GM21529 (cell line): ENCODE results near the gene FAM149B1.
A peak's percentile ranks its signal among the peaks of the same experiment; 100 is the strongest.
"Not testable (repeated sequence)": the region's sequence is repeated elsewhere in the genome, so short reads cannot be mapped to it uniquely, and the experiment has no call there.

Source experiments
- ATAC-seq: cut with Tn5 transposase; IDR thresholded peaks from one replicate; pipeline ENCODE4 v1.9.1; 2021; ENCODE audit not compliant: unreplicated experiment

The FAM149B1 gene

DNA sequence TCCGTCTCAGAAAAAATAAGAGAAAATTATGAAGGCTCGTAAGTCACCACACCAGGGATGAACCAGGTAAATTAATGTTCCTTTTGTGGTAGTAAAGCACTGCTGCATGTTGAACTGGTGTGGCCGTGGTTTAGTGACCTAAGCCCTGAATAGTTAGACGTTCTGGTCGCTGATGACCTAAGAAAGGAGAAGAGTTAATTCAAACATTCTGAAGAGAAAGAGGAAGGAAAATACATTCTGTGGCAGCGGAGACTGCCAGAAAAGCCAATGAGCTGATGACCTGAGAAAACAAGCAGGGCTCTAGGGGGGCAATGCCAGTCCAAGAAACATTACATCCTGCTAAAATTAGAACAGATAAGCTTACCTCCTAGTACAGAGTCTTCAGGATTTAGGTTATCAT, 61.6 kb downstream of the FAM149B1 start:
- no peak for ATAC-seq

DNA sequence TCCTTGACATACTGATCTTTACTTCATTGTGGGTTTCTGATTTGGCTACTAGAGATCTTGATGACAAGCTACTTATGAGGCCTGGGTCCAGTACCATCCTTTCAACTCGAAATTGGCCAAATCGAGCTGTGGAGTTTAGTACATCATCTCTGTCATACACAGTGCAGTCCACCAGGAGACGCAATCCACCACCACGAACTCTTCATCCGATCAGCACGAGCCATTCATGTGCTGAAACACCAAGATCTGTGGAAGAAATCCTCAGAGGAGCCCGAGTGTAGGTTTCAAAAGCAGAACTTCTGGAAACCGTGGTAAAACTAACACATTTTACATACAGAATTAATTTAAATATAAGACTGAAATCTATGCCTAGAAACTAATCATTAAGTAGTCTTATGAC, 65.0 kb downstream of the FAM149B1 start:
- no peak for ATAC-seq

DNA sequence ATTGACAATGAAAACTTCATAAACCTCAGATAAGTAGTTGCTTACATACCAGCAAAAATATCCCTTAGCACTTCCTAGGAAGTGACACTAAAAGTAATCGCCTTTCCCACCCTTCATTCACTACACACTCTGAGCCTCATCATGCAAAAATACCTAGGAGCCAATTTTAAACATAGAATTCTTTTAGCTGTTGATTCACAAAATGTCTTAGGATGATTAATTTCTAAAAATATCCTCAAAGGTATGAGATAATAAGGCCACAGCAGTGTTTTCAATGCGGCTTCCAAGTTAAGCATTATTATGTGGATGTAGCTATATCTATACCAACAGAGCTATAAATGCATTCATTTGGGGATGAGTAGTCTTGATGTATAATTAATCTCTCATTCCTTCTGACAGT, 66.0 kb downstream of the FAM149B1 start:
- no peak for ATAC-seq

DNA sequence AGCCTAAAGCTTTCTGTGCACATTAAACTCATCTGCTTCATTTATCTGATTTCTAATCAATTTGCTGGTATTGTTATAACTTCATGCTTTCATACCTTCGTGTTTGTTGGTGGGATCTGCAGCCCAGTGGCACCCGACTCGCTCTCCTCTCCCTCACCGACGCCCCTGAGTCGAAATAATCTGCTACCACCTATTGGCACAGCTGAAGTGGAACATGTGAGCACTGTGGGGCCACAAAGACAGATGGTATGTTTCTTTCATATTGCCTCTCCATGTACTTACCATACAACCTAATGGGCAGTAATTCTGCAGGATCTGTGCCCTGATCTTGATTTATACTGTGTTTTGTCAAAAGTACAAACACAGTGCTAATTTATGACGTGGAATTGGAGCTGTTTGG, 66.8 kb downstream of the FAM149B1 start:
- no peak for ATAC-seq

DNA sequence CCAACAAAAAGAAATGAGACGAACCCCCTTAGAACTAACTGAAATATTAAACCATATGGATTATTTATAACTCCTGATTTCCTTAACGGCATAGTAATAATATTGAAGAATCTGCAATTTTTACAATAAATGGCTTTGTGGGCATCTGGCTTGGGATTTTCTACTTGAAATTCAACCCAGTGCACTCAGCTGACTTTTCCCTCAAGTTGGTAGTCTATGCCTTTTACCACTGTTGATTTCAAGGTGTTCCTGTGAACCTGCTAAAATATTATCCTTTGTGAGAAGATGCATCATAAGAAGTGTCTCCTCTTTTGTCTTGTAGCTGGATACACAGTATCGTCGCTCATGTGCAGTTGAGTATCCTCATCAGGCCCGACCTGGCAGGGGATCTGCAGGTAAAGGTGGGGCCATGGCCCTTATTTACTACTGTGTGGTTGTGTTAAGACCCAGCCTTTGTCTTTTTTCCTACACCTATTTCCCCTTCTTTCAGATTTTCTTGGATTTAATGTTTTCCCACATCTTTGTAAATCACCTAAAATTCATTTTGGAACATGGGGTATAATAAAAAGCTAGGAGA, 71.2 kb downstream of the FAM149B1 start:
- no peak for ATAC-seq

DNA sequence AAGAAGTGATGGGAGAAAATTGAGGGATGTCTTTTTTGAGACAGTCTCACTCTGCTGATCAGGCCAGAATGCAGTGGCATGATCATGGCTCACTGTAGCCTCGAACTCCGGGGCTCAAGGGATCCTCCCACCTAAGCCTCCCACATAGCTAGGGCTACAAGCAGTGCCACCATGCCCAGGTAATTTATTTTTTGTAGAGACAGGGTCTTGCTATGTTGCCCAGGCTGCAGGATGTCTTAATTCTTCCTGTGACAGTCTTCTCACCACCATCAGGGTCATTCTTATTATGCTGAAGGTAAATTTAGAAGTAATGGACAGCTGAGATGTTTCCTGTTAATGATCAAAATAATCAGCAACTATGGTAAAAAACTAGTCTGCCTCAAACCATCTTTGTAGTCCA, 72.0 kb downstream of the FAM149B1 start:
- no peak for ATAC-seq

DNA sequence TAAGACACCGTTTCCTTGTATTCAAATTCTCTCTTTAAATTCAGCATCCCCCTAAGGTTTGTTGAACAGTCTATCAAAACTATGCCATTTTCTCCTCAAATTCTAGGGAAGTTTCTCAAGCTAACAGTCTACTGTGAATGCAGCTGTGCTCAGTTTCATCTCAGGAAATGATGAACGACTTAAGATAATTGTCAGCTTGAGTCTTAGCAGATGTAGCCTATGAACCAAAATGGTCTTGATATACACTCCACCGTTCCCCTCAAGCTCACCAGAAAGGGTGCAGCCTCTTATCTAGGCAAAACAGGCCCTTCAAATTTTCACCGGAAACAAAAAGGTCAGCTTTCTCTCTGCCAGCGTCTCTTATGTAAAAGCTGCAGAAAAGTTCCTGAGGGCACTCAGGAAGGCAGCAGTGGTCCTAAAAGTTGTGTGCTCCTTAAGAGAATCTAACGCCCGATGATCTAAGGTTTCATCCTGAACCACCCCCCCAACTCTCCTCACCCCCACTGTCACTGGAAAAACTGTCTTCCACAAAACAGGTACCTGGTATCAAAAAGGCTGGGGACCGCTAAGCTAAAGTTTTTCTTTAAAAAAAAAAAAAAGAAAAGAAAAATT, 77.1 kb downstream of the FAM149B1 start:
- ATAC-seq: no peak

DNA sequence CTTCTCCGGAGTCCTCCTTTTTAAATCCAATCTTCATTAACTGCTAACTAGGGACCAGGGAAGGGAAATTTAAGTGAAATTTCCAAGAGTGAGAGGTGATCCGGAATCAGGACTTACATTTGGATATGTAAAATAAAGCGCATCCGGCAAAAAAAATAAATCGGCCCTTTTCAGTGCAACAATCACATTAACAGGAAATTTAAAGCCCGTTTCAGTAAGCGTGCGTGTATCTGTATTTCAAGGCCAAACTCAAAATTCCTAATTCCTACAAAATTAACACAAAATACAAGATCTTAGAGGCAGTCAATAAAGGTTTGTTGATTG, 78.4 kb downstream of the FAM149B1 start:
- no peak for ATAC-seq

DNA sequence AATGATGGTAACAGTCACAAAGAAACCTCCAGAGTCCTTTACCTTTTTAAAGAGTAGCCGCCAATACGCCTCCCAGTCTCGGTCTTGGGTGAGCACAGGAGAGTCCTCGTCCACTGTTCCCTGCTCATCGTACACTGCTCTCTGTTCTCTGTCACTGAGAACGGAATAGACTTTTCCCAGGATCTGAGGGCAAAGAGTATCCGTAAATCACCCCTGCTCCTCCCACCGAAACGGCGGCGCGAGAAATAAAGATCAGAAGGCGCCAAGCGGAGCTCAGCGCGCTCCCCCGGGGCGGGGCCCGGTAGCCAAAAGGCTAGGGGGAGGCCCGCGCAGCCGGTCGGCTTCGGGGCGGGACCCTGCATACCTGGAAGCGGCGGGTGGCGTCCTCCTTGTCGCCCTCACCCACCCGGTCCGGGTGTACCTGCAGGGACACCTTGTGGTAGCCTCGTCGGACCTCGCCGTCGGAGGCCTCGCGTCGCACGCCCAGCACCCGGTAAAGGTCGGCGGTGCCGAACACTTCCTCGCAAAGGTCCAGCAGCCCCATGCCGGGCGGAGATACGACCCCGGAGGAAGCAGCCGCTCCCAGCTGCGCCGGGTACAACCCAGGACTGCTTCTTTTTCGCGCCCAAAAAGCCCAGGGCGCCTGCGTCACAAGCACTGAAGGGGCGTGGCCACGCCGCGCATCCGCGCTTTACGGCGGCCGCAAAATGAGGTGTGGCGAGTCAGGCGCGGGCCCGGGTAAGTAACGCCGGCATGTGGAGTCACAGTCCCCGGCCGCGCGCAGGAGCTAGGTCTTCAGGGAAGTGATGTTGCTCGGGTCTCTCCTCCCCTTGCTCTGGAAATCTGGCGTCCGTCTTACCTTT, 79.0 kb downstream of the FAM149B1 start, which contains the start of gene DNAJC9:
Gene DNAJC9 (minus strand): TSS at position 610 of the 863 bp plus-strand sequence. CDS start 66 bp downstream, at position 544.
- peak; percentile 77 for ATAC-seq

DNA sequence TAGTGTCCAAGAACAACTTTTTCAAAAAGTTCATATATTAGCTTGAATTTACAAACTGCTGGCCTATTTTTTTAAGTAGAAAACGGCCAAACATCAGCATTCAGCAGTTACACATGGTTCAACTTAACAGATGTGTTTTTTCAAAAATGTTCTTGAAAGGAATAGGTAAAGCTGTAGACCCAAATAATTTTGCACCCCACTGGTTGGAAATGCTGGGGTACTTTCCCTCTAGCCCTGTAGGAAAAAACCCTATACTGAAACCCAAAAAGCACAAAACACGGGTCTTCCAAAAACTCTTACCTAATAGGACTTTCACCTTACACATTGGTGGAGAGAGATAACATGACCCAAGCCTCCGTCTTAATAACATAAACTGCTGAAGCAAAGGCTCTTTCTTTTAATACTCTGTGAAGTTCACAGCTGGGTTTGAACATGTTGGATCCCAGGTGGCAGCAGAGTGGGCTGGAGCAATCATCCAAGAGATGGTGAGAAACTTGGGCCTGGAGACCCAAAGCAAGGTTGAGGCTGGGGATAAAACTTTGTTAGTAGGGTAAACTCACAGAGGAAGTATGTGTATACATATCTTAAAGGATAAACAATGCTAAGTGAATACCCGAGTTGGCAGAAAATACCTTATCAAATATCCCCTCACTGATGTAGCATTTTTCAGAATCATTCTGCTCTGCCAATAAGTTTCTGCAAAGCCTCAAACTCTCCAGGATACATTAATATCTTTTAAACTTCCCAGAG, 79.8 kb downstream of the FAM149B1 start:
- ATAC-seq: no peak

DNA sequence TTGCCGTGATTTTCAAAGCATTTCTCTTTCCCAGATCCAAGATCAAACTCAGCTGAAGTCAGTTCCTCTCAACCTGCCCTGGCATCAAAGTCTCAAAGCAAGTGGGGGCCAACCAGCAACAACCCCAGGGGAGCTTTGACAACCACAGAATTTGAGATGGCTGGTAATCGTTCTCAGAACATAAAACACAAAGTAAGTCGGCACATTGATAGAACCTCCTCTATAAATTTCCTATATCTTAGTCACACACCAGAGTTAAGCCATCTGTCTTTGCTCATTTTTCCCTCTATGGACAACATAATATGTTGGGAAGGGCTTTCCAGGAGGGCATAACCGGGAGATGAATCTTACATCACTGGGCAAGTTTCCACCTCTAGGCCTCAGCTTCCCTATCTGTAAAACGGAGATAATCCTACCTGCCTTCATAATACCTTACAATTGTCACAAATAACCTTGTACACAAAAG, 80.4 kb downstream of the FAM149B1 start:
- no peak for ATAC-seq

DNA sequence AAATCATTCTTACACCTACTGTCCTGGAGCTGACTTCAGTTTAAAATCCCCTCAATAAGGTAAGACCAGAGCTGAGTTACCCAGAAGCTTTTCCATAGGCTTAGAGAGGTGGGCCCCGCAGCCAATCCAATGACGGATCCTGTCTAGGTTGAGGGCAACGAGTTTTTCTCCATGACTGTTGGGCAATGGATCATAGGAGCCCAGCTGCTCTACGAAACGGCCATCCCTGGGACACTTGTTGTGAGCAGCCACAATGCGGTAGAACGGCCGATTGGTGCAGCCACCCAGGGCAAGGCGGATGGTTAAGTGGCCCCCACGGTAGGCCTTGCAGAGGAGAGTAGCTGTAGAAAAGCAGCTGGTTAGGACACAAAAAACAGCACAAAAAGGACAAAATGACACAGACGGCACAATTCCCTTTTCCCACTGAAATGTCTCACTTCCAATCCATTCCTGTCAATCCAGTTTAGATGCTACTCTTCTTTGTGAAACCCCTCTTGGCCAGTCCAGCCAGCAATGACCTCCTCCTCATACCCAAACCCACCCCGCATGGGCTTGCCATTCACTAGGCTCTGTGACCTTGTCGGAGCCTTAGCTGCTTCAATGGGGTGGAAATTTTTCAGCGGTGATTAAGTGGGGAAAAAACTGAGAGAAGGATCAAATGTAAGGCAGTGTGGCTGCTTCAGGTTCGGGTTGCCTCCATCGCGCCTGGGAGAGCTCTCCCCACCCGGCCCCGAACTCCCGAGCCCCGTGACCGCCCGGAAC, 83.9 kb downstream of the FAM149B1 start:
- ATAC-seq: peak; percentile 33

DNA sequence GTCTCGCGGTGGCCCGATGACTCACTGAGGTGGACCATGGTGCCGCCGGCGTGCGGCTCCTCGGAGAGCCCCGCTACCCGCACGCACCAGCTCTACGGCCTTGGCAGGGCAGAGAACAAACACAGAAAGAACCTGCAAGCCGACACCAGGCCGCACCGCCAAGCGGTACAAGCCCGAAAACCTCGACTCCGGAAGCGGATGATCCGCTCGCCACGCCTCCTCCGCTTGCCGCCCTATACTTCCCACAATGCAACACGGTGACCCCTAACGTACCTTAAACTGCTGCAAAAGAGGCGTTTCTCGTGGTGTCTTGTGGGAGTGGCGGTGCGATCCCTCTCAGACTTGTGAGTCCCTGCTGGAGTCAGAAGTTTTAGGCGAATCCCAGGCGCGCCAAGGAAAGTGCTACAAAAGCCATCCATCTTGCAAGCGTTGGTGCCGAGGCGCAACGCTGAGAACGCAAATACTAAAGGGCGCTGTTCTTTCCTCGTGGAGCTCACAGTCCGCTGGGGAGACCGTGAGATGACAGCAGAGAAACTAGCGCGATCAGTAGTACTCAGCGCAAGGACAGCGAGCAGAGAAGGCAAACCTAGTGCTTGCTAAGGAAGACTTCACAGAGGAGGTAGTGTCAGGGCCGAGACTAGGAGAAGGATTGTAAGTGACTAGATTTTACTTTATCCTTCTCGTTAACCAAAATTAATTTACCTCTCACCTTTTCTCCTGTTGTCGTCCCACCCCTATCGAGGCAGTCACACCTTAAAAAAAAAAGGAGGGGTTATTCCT, 84.7 kb downstream of the FAM149B1 start, which contains the start of gene MRPS16:
Gene MRPS16 (minus strand): TSS at position 200 of the 780 bp plus-strand sequence. CDS start 162 bp downstream, at position 38.
- peak; percentile 76 for ATAC-seq

DNA sequence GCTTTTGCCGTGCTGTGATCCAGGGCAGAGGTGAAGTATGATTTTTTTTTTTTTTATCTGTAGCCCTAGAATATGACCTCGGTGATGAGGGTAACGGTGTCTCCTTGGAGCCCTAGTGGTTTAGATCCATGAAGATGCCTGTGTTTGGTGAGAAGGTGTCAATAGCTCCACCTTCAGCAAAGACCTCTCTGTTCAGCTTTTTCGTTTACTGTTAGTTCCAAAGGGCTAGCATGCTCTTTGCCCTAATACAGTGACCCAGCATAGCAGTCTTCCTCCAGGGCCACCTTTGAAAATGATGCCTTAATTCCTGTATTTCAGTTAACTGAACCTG, 85.3 kb downstream of the FAM149B1 start:
- no peak for ATAC-seq

DNA sequence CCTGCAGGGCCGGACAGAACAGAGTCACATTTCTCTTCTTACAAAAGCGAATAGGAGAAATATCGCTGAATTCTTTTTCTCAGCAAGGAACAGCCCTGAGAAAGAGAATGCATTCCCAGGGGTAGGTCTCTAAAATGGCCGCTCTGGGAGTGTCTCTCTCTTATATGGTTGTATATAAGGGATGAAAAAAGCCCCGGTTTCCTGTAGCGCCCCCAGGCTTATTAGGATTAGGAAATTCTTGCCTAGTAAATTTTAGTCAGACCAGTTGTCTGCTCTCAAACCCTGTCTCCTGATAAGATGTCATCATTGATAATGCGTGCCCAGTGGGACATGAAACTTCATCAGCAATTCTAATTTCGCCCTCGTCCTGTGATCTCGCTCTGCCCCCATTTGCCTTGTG, 90.7 kb downstream of the FAM149B1 start:
- ATAC-seq: not testable (repeated sequence)

DNA sequence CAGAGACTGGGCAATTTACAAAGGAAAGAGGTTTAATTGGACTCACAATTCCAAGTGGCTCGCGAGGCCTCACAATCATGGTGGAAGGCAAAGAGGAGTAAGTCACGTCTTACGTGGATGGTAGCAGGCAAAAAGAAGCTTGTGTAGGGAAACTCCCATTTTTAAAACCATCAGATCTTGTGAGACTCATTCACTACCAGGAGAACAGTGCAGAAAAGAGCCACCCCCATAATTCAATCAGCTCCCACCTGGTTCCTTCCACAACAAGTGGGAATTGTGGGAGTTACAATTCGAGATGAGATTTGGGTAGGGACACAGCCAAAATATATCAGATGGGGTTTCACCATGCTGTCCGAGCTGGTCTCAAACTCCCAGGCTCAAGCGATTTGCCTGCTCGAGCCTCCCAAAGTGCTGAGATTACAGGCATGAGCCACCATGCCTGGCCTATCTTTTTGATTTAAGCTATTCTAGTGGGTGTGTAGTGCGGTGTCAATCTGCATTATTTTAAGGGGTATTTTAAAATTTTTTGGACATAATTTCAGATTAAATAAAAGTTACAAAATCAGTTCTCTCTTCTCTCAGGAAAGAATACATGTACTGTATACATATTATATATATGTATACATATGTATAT, 93.6 kb downstream of the FAM149B1 start:
- ATAC-seq: no peak

DNA sequence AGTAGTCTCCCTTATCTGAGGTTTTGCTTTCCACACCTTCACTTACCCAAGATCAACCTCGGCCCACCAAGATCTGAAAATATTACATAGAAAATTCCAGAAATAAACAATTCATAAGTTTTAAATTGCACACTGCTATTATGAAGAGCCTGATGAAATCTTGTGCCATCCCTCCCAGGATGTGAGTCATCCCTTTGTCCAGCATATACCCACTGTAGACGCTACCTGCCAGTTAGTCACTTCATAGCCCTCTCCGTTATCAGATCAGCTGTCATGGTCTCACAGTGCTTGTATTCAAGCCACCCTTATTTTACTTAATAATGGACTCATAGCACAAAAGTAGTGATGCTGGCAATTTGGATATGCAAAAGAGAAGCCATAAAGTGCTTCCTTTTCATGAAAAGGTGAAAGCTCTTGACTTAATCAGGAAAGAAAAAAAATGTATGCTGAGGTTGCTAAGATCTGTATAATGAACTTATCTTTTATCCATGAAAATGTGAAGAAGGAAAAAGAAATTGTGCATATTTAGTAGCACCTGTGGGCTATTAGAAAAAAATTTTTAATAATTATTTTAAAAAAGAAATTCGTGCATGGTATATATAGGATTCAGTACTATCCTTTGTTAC, 94.3 kb downstream of the FAM149B1 start:
- ATAC-seq: no peak

DNA sequence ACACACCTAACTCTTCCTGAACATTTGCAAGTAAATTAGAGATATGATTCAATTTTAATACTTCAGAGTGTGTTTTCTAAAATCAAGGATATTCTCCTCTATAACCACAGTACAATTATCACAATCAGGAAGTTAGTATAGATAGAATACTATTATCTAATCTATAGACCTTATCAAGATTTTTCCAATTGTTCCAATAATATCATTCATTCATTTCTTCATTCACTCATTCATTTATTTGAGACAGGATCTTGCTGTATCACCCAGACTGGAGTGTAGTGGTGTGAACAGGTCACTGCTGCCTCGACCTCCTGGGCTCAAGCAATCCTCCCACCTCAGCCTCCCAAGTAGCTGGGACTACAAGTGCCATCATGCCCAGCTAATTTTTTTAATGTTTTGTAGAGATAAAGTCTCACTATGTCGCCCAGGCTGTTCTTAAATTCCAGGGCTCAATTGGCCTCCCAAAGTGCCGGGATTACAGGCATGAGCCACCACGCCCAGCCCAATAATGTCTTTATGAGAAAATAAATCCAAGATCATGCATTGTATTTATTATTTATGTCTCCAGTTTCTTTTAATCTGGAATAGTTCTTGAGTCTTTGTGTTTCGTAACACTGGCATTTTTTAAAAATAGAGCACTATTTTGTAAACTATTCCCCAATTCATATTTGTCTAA, 95.1 kb downstream of the FAM149B1 start:
- no peak for ATAC-seq
